Measurements from ENCODE around the gene NECTIN3. TPM values are rescaled to one million over a fixed set of nuclear protein-coding genes. Genes with fewer than 3 reads are reported as not detected.

NECTIN3 gene, protein sequence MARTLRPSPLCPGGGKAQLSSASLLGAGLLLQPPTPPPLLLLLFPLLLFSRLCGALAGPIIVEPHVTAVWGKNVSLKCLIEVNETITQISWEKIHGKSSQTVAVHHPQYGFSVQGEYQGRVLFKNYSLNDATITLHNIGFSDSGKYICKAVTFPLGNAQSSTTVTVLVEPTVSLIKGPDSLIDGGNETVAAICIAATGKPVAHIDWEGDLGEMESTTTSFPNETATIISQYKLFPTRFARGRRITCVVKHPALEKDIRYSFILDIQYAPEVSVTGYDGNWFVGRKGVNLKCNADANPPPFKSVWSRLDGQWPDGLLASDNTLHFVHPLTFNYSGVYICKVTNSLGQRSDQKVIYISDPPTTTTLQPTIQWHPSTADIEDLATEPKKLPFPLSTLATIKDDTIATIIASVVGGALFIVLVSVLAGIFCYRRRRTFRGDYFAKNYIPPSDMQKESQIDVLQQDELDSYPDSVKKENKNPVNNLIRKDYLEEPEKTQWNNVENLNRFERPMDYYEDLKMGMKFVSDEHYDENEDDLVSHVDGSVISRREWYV
- total RNA-seq: 33.3 and 44.8 TPM in 2 replicates

DNA sequence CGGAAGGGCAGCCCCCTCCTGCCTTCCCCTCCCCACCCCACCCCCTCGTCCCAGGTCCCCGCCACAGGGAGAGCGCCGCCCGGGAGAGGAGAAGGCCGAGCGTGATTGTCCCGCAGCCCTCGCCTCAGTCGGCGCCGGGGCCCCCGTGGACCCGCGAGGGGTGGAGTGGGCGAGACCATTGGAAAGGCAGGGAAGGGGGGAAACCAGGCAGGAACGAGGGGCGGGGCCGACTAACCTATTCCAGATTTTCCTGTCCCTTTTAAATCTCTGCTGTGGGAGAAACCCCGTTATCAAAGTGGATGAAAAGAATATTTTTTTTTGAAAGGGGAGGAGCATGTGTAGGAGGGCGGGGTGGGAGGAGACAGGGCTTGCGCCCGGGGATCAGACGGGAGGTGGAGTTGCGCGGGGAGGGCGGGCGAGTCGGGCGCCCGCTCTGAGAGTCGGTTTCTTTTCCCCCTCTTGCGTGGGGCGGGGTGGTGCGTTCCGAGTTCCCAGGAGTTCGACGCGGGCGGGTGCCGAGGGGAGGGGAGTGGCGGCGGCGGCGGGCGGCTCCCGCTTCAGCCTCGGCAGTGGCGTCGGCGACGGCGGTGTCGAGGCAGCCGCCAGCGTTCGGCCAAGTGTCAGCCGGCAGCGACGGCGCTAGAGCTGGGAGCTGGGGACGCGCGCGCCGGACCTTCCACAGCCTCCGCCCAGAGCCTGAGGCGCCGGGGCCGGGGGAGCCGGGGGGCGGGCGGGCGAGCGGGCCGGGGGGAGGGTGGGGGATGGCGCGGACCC lies at the start of gene NECTIN3:
TSS of gene NECTIN3 (plus strand) at position 560 of the 774 bp plus-strand sequence. CDS start at position 762, 202 bp downstream.
- peak; percentile 98 for DNase-seq (ENCODE audit: low read depth in 2 of 2)

DNA sequence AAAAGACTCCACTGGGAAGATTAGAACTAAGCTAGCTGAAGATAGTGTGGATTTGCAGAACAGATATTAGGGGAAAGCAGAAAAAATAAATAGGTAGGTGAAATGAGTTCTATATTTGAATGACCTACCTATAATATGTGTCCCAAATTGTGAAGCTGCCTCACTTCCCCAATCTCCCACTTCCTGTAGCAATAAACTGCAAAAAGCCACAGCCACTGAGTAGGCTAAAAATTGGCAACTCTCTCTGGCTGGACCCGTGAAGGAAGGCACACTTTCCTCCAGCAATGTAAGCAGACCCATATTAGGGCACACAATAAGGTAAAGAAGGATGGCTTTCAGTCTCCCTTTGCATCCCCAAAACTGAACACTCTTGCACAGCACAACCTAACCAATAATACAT lies 43.7 kb upstream of the NECTIN3 start:
- DNase-seq (ENCODE audit: low read depth in 2 of 2): no peak

DNA sequence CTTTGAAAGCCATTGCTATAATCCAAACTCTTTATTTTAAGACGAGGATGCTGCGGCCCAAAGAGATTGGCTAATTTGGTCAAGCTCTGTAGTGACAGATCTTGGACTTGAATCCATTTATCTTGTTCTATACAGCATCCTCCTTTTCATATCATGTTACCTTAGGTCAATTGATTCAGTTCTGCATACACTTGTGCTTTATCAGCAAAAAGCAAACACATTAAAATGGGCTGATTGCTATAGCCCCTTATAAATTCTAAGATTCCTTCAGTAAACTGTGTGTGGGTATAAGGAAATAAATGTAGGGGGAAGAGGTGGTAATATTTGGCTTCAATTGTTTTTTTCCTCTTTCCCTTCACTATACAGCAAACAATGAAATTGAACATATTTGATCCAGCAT lies 40.1 kb upstream of the NECTIN3 start:
- DNase-seq (ENCODE audit: low read depth in 2 of 2): no peak

DNA sequence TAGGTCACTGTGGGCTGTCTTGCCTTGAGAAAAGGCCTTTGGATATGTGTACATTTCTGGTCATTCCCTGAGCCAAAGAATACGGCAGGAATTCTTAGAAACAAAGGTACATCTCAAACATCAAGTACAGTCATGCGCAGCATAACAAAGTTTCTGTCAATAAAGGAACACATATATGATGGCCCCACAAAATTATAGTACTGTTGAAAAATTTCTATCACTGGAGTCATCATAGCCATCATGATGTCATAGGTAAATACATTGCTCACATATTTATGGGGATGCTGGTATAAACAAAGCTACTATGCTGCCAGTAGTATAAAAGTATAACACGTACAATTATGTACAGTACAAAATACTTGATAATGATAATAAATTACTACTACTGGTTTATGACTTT lies 38.9 kb upstream of the NECTIN3 start:
- no peak for DNase-seq (ENCODE audit: low read depth in 2 of 2)

DNA sequence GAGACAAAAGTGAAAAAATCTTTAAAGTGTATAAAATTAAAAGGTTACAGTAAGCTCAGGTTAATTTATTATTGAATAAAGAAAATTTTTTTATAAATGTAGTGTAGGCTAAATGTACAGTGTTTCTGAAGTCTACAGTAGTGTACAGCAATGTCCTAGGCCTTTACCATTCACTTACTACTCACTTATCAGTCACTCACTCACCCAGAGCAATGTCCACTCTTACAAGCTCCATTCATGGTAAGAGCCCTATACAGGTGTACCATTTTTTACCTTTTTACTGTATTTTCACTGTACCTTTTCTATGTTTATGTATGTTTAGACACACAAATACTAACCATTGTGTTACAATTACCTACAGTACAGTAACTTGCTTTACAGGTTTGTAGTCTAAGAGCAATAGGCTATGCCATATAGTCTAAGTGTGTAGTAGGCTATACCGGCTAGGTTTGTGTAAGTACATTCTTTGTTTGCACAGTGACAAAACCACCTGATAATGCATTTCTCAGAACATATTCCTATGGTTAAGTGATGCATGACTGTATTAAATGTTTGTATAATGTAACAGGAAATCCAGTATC lies 38.1 kb upstream of the NECTIN3 start:
- no peak for DNase-seq (ENCODE audit: low read depth in 2 of 2)

DNA sequence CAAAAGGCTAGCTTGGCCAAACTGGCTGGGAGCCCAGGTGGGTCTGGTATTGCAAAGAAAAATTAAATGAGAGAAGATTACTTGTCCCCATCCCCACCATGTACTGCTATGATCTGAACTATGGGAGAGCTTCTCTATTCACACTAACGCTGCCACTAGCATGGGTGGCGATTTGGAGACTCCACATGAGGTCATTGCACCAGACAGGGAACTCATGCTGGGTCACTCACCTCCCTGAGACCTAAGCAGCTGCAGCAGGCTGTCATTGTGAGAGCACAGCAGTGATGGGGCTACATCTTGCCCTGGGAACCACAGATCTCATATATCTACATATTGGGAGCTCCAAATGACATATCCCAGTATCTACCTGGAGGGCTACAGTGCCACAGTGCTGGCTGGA lies 36.3 kb upstream of the NECTIN3 start:
- DNase-seq (ENCODE audit: low read depth in 2 of 2): no peak

DNA sequence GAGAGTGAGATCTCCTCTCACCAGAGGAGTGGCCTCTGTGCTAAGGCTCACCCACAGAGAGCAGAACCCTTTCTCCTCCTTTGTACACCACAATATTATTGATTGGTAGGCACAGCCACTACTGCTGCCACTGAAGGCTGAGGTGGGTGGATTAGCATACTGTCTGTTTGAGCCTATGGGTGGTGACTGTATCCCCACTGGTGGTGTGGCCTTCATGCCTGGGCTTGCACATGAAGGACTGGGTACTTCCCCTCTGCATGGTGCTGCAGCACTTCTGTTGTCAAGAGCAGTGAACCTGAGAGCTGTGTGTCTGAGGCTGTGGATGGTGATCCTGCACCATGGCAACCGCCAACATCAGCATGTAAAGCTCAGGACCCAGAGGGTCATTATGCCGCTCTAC lies 35.7 kb upstream of the NECTIN3 start:
- no peak for DNase-seq (ENCODE audit: low read depth in 2 of 2)

DNA sequence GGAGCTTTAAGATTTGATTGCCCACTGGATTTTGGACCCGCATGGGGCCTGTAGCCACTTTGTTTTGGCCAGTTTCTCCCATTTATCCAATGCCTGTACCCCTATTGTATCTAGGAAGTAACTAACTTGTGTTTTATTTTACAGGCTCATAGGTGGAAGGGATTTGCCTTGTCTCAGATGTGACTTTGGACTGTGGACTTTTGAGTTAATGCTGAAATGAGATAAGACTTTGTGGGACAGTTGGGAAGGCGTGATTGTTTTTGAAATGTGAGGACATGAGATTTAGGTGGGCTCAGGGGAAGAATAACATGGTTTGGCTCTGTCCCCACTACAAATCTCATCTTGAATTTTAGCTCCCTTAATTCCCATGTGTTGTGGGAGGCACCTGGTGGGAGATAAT lies 30.7 kb upstream of the NECTIN3 start:
- DNase-seq (ENCODE audit: low read depth in 2 of 2): no peak

DNA sequence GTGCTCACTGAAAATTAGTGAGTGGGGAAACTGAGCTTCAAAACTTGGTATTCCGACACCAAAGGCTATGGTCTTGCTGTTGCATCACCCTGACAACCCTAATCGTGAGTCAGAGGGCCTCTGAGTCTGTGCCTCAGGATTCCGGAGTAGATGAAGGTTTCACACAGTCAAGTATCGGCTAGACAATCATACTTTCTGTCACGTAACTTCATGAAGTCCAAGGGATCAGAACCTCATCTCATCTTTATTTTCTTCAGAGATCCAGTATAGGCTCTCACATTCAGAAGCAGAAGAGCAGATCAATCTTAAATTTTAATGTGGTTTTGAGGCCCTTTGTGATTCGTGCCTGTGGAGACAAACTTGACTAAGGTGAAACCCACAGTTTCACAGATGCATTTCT lies 26.1 kb upstream of the NECTIN3 start:
- DNase-seq (ENCODE audit: low read depth in 2 of 2): no peak

DNA sequence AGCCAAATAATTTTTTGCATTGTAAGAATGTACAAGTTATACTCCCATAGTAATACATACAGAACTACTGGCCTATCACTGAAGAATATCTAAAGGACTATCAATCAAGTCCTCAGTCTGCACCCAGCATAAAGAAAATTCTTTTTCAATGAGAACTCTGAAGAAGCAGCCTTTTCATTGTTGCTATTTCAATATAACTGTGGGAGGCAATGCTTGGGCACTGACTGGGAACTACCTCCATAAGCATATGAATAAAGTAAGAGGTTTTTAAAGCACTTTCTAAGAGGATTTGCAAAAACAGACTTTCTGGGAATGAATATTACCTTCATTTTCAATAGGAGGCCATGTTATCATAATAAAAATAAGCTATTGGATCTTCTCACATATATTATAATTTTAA lies 24.6 kb upstream of the NECTIN3 start:
- no peak for DNase-seq (ENCODE audit: low read depth in 2 of 2)

DNA sequence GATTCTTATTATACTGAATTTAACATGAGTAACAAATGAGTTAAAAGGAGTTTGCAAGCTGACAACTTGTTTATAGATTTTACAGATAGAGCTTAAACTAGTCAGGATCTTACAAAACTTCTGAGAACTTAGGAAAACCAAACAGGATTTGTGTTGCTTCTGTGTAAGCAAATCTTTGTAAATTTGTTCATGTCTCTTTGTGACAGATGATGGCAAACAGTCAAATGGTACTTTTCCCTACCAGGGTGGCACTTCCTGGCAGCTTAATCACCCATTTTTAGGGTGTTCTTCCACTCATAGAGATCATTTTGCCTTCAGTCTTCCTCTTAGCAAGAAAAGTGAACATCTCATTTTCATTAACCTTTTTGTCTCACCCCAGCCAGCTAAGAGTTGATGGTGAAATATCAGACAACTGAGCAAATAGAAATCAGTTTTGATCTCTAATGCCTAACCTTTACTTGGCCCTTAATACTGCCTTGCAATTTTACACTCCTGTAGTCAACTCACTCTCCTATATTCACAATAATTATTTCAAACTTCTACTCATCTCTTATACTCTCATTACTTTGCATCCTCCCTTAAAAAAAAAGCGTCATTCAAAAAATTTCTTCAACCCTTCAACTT lies 23.7 kb upstream of the NECTIN3 start:
- DNase-seq (ENCODE audit: low read depth in 2 of 2): no peak

DNA sequence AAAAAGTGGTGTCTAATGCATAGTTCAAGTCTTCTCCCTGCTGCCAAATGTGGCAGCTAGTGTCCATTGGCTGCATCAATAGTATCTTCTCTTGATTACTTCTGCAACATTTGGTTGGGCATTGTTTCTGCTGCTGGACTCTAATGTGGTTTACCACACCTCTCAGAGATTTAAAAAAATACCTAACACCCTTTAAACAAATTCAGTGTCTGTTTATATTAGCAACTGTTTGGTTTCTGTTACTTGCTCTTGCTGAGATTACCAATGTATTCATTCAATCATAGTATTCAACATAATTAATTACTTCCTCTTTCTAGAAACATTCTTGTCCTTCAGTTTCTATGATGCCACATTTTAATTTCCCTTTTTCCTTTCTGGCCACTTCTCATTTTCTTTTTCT lies 20.3 kb upstream of the NECTIN3 start:
- no peak for DNase-seq (ENCODE audit: low read depth in 2 of 2)

DNA sequence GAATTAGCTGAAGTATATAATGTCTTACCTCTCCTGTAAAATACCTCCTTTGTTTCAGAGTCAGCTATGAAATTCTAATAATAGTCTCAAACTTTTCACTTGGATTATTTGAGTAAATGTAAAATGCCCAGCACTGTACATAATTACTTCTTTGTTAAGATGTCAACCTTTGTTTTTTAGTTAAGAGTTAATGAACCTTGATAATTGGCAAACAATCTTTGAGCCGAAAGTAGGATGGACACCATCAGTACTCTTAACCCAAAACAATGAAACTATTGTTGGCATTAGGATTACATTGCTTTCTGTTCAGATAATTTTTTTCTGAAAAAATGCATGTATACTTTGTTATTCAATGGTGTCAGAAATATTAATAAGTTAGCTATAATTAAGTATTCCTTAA lies 3.0 kb upstream of the NECTIN3 start:
- DNase-seq (ENCODE audit: low read depth in 2 of 2): no peak

DNA sequence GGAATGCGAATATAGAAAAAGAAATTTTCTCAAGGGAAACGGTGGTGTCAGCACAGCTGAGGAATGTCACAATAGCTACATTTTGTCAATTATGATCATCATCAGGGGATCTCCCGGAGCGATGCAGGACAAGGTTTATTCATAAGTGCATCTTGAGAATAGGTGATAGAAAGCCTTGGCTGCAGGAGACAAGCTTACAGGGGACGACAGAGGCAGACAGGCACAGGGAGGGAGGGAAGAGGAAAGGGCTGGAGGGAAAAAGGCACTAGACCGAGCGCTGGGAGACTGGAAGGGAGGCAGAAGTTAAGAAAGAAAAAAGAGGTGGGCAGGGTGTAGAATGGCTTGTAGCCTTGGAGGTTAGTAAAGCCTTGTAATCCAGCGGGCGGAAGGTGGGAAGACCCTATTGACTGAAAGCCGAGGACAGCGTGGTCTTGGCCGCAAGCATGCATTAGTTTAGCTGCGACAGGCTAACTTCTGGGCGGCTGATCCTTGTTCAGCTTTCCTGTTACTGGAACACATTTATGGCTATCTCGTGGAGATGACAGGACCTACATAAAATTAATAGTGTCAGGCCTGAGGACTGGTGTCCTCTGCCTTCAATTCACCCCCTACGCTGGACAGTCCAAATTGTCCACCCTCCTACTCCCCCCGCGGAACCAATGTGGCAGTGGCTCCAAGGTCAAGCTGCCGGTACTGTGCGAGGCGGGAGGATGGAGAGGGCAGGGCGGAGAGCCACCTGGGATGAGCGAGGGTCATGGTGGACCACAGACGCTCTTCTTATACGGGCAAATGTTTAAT lies 1.4 kb upstream of the NECTIN3 start:
- peak; percentile 2 to 15 for DNase-seq (ENCODE audit: low read depth in 2 of 2)

DNA sequence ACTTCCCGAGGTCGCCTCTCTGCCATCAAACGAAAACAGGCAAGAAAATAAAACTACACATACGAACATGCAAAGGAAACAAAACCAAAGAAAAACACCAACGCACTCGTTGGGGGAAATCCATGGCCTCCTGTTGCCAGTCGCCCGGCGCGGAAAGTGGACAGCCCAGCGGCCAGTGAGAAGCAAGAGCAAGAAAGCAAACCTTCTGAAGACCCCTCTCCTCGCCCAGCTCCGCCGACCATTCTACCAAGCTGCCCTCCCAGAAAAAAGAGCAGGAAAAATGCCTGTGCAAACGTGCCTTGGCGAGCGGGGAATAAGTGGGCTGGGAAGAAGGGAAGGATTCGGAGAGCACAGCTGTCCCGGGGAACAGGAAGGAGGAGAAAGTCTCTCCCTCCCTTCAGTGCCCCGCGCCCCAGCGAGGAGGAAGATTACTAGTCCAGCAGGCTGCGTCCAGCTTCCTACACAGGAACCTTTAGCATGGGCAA lies 802 bp upstream of the NECTIN3 start:
- DNase-seq (ENCODE audit: low read depth in 2 of 2): peak in 1 of 2 donors; percentile 50

DNA sequence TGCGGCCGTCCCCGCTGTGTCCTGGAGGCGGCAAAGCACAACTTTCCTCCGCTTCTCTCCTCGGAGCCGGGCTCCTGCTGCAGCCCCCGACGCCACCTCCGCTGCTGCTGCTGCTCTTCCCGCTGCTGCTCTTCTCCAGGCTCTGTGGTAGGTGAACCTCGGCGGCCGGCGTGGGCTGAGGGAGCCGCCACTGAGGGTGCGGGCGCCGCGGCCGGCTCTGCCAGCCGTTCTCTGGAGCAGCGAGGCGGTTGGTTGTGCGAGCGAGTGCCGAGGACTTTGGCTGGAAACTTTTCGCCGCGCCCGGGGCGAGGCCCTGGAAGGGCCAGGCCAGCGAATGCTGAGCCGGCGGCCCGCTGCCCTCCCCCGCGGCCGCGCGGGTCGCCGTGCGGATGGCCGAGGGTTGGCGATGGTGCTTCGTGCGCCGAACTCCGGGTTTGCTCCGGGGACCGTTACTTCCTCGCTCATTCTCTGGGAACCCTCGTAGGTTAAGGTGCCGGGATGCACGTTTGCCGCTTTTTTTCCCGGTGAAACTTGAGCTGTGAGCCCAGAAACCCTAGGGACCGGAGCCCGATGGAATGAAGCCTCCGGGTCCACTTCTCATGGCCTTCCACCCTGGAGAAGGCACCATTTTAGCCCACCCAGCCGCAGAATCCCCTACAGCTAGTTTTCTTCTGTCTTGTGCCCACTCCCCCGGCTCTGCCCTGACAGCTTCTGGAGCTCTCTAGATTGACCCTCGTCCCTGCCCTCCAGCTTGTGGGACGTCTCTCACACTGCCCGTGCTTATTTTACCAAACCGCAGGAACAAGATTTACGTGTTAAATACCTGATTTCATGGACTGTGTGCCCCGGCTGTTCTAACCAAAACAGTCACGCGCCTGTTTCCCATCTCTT lies 660 bp downstream of the NECTIN3 start:
- peak; percentile 31 to 42 for DNase-seq (ENCODE audit: low read depth in 2 of 2)

DNA sequence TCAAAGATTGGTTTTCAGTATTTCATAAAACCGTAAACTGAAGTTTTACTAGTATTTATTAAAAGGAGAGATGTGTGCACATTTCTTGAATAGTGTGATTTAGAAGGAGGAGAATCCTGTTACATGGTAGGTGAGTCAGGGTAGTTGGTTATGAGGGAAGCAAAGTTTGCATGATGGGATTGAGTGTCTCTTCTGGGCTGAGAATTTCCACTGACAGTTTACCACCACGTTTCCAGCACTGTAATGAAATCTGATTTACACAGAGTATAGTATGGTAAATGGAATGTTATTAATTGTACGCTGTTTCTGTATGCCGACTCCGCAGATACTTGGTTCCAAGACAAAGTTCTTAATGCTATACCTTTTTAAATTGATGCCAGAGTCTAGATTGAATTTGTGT lies 1.6 kb downstream of the NECTIN3 start:
- DNase-seq (ENCODE audit: low read depth in 2 of 2): peak; percentile 34 to 35

DNA sequence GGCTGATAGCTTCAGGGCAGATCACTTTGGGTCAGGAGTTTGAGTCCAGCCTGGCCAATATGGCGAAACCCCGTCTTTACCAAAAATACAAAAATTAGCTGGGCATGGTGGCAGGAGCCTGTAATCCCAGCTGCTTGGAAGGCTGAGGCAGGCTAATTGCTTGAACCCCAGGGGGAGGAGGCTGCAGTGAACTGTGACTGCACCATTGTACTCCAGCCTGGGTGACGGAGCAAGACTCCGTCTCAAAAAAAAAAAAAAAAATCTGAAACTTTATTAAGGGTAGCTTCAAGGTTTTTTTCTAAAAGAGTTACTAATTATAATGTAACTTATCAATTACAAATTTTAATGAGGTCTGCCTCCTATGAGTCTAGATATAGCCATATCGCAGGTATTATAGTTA lies 5.1 kb downstream of the NECTIN3 start:
- DNase-seq (ENCODE audit: low read depth in 2 of 2): no peak

DNA sequence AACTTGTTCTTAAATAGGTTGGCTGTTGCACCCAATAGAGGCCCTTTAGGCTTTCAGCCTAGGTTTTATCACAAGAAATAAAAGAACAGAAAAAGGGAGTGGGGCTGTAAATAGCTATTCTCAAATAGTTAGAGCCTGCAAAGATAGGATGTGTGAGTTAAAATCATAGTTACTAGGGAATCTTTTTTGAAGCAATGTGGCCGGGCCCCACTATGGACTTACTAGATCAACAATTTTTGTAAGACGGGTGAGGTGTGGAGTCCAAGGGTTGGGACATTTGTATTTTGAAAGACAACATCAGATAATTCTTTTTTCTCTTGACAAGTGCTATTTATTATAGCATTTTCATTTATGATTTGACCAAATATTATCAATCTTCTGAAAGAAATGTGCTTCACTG lies 5.8 kb downstream of the NECTIN3 start:
- DNase-seq (ENCODE audit: low read depth in 2 of 2): no peak

DNA sequence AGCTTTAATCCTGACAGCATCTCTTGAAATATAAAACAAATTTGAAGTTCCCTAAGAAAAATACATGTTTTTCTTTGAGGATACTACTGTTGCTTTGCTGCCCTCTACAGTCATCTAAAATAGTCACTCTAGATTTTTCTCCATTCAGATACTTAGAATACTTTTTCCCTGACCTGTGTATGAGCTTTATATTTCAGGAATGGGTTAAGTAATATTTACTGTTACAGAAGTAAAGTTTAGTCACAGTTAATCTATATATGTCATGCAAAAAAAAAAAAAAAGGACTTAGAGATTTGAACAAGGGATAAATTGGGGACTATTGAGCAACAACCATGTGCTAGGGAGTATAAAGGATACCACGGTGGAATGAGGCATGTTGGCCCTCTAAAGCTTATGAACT lies 8.8 kb downstream of the NECTIN3 start:
- peak; percentile 49 to 59 for DNase-seq (ENCODE audit: low read depth in 2 of 2)
